IPS-11a (cell line): ENCODE results near the gene SIK1.
"Not testable (repeated sequence)": the region's sequence is repeated elsewhere in the genome, so short reads cannot be mapped to it uniquely, and the experiment has no call there.

Experiments
- H3K4me3 ChIP-seq: one replicate; pipeline ENCODE4 v1.5.1; 2013; ENCODE audit warnings: low read depth, low read length, control low read depth

The SIK1 gene

GRCh38 chr21:43426404-43427241, at the start of gene SIK1:
SIK1 (minus strand) TSS chr21:43427131; CDS start chr21:43426178, 953 bp downstream.
- H3K4me3 ChIP-seq, result not testable (repeated sequence)

- not testable (repeated sequence) for H3K4me3 ChIP-seq
Observed at GRCh38 chr21:43471597-43472242, 44.8 kb upstream of the SIK1 start.

- H3K4me3 ChIP-seq, result not testable (repeated sequence)
Observed at GRCh38 chr21:43469719-43470458, 43.0 kb upstream of the SIK1 start.

GRCh38 chr21:43467785-43468184, 40.9 kb upstream of the SIK1 start:
- H3K4me3 ChIP-seq, result no peak overlapping the region

- H3K4me3 ChIP-seq, result not testable (repeated sequence)
Observed at GRCh38 chr21:43465159-43465558, 38.2 kb upstream of the SIK1 start.

GRCh38 chr21:43463498-43464261, 36.7 kb upstream of the SIK1 start:
- not testable (repeated sequence) for H3K4me3 ChIP-seq

- not testable (repeated sequence) for H3K4me3 ChIP-seq
Observed at GRCh38 chr21:43462932-43463331, 36.0 kb upstream of the SIK1 start.

- H3K4me3 ChIP-seq, result not testable (repeated sequence)
Observed at GRCh38 chr21:43460475-43460874, 33.5 kb upstream of the SIK1 start.

GRCh38 chr21:43458995-43459394, 32.1 kb upstream of the SIK1 start:
- H3K4me3 ChIP-seq, result not testable (repeated sequence)

- not testable (repeated sequence) for H3K4me3 ChIP-seq
Observed at GRCh38 chr21:43456616-43457314, 29.8 kb upstream of the SIK1 start.

GRCh38 chr21:43455717-43456116, 28.8 kb upstream of the SIK1 start:
- H3K4me3 ChIP-seq, result not testable (repeated sequence)

- H3K4me3 ChIP-seq, result not testable (repeated sequence)
Observed at GRCh38 chr21:43454176-43454575, 27.2 kb upstream of the SIK1 start.

- not testable (repeated sequence) for H3K4me3 ChIP-seq
Observed at GRCh38 chr21:43451850-43452249, 24.9 kb upstream of the SIK1 start.

GRCh38 chr21:43450287-43450686, 23.4 kb upstream of the SIK1 start:
- H3K4me3 ChIP-seq, result not testable (repeated sequence)

- not testable (repeated sequence) for H3K4me3 ChIP-seq
Observed at GRCh38 chr21:43447353-43447977, 20.5 kb upstream of the SIK1 start.

GRCh38 chr21:43446277-43446932, 19.5 kb upstream of the SIK1 start:
- H3K4me3 ChIP-seq, result not testable (repeated sequence)

- not testable (repeated sequence) for H3K4me3 ChIP-seq
Observed at GRCh38 chr21:43444524-43444923, 17.6 kb upstream of the SIK1 start.

GRCh38 chr21:43442571-43442970, 15.6 kb upstream of the SIK1 start:
- not testable (repeated sequence) for H3K4me3 ChIP-seq
